RWPE2 (cell line): Measurements from ENCODE around the gene FNIP1.
A peak's percentile ranks its signal among the peaks of the same experiment; 100 is the strongest.
"Not testable (repeated sequence)": the region's sequence is repeated elsewhere in the genome, so short reads cannot be mapped to it uniquely, and the experiment has no call there.

Experiments used
- ATAC-seq: fragments of 200-7000 bp; cut with Tn5 transposase; 3 replicates; pipeline ENCODE4 v1.9.1; 2021; ENCODE audit warnings: low read depth
- DNase-seq: peaks from one replicate; pipeline ENCODE4 v3.0.0-alpha.2; 2020; ENCODE audit warnings: low spot score
- H3K27ac ChIP-seq: fragments of 450-650 bp; 2 replicates; pipeline ENCODE4 v1.5.1; 2017; ENCODE audit warnings: mild to moderate bottlenecking; ENCODE audit not compliant: poor library complexity, severe bottlenecking
- H3K27me3 ChIP-seq: fragments of 250-450 bp; sonication (Bioruptor Pico); 2 replicates; pipeline ENCODE4 v1.5.1; 2021; ENCODE audit warnings: mild to moderate bottlenecking, moderate library complexity; ENCODE audit not compliant: insufficient read depth, poor library complexity, severe bottlenecking
- H3K36me3 ChIP-seq: fragments of 250-450 bp; sonication (Bioruptor Pico); 2 replicates; pipeline ENCODE4 v1.5.1; 2020; ENCODE audit warnings: low read depth, mild to moderate bottlenecking, moderate library complexity
- H3K4me1 ChIP-seq: fragments of 250-450 bp; sonication (Bioruptor Pico); 2 replicates; pipeline ENCODE4 v1.5.1; 2021; ENCODE audit warnings: mild to moderate bottlenecking, moderate library complexity; ENCODE audit not compliant: insufficient read depth, poor library complexity, severe bottlenecking
- H3K4me3 ChIP-seq: fragments of 250-450 bp; sonication (Bioruptor Pico); 2 replicates; pipeline ENCODE4 v1.5.1; 2021; ENCODE audit warnings: mild to moderate bottlenecking, moderate library complexity; ENCODE audit not compliant: severe bottlenecking
- H3K9me3 ChIP-seq: fragments of 250-450 bp; sonication (Bioruptor Pico); 2 replicates; pipeline ENCODE4 v1.5.1; 2021; ENCODE audit warnings: mild to moderate bottlenecking, moderate library complexity; ENCODE audit not compliant: severe bottlenecking
- CTCF ChIP-seq: fragments of 450-650 bp; IDR thresholded peaks from one replicate; pipeline ENCODE4 v1.5.1; 2017; ENCODE audit warnings: mild to moderate bottlenecking, moderate library complexity; ENCODE audit not compliant: poor library complexity, severe bottlenecking

FNIP1 gene

GRCh38 chr5:131796793-131797693 lies at the start of gene FNIP1:
FNIP1 (minus strand) TSS chr5:131797017; CDS start chr5:131796921, 96 bp downstream.
- H3K4me3 ChIP-seq, result peak within 1 kb of the TSS; percentile 91
- no peak for TF ChIP-seq CTCF
- H3K36me3 ChIP-seq, result peaks cover 11% of the 10 kb centered on the region
- H3K9me3 ChIP-seq, result no peaks in the 10 kb centered on the region
- peaks cover 8% of the 10 kb centered on the region for H3K4me1 ChIP-seq
- DNase-seq (peak; percentile 100), ATAC-seq (peak; percentile 91)
- H3K27me3 ChIP-seq, result no peaks in the 10 kb centered on the region
- H3K27ac ChIP-seq, result peak within 1 kb of the TSS; percentile 58

- Histone ChIP-seq H3K4me3 (no peak overlapping the region), H3K4me1 (no peaks in the 10 kb centered on the region), H3K9me3 (peaks cover 29% of the 10 kb centered on the region), H3K27ac (no peak overlapping the region), H3K36me3 (no peaks in the 10 kb centered on the region), H3K27me3 (no peaks in the 10 kb centered on the region)
- no peak for ATAC-seq
- no peak for DNase-seq
- TF ChIP-seq CTCF, result no peak
Measured at GRCh38 chr5:131846536-131846935, 49.7 kb upstream of the FNIP1 start.

GRCh38 chr5:131845828-131846227 lies 49.0 kb upstream of the FNIP1 start:
- ATAC-seq (no peak), DNase-seq (no peak)
- TF ChIP-seq CTCF, result no peak
- Histone ChIP-seq H3K4me3 (no peak overlapping the region), H3K36me3 (no peaks in the 10 kb centered on the region), H3K27ac (no peak overlapping the region), H3K27me3 (no peaks in the 10 kb centered on the region), H3K4me1 (no peaks in the 10 kb centered on the region), H3K9me3 (peaks cover 29% of the 10 kb centered on the region)

- not testable (repeated sequence) for ATAC-seq, H3K27me3 ChIP-seq, H3K36me3 ChIP-seq, H3K27ac ChIP-seq, DNase-seq, H3K4me3 ChIP-seq, H3K4me1 ChIP-seq
- peaks cover 24% of the 10 kb centered on the region for H3K9me3 ChIP-seq
Measured at GRCh38 chr5:131842971-131843370, 46.2 kb upstream of the FNIP1 start.

- not testable (repeated sequence) for H3K36me3 ChIP-seq, H3K4me3 ChIP-seq, DNase-seq, H3K9me3 ChIP-seq, ATAC-seq, H3K4me1 ChIP-seq, H3K27ac ChIP-seq, H3K27me3 ChIP-seq
Measured at GRCh38 chr5:131832702-131833101, 35.9 kb upstream of the FNIP1 start.
